ENCODE data around the gene RPH3AL. TPM values are rescaled to one million over a fixed set of nuclear protein-coding genes. Genes with fewer than 3 reads are reported as not detected.

The RPH3AL gene
- total and polyA plus RNA-seq, 2 of the 8 experiments (the other 6 are each of a cell fraction or from before 2014, with no cell fraction given) = 5.6 to 5.8 TPM

DNA sequence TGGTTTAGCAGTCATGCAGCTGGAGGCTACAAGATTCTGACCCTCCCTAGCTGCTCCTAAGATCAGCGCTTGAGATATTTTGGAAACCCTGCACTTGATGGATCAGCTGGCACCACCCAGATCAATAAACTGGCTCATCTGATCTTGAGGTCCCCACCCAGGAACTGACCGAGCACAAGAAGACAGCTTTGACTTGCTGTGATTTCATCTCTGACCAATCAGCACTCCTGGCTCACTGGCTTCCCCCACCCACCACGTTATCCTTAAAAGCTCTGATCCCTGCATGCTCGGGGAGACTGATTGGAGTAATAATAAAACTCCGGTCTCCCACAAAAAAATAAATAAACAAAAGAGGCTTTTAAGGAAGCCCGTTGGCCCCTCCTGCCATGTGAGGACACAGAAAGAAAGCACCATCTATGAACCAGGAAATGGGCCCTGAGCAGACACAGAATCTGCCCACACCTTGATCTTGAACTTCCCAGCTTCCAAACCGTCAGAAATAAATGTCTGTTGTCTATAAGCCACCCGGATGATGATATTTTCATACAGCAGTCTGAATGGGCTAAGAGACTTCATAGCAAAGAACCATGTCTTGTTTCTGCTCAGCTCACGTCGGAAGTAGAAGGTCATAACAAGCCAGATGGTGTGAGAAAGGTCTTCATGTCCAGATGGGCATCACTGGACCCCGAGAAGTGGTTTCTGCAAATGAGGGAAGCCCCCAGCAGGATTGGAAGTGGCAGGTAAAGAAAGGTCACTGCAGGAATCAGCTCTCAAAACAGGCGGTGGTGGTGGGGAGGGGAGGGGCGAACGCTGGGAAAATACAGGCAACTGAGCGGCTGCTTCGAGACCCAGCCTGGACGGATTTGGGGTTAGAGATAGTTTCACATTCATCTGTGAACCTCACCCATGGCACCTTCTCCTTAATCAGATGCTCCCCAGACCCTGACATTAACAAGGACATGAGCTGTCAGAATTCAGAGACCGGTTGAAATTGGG, 19.8 kb upstream of the RPH3AL start:
- 88% methylated on average over 18 of the region's 18 CpGs; no CpG with 5 or more reads in 1 of the 2 experiments for WGBS, 2 experiments (ENCODE audit: extremely low coverage in 1 of 2, insufficient coverage in 1 of 2, insufficient read length in 1 of 2, insufficient replicate concordance in 2 of 2, low coverage in 1 of 2, low lambda C conversion rate in 2 of 2, missing lambda C conversion rate in 1 of 2)
- TF ChIP-seq RBBP5 (IDR thresholded peaks at IDR 0.05; ENCODE audit: borderline replicate concordance, low read depth, low read length) = no peak
- no peak for TF ChIP-seq KDM5A (IDR thresholded peaks at IDR 0.05; ENCODE audit: low read length)
- no peak for TF ChIP-seq SUZ12 (IDR thresholded peaks at IDR 0.05; ENCODE audit: low read length)
- TF ChIP-seq NANOG (IDR thresholded peaks at IDR 0.05; ENCODE audit: insufficient read depth, low read depth, low read length, poor library complexity, severe bottlenecking) = no peak
- TF ChIP-seq, protein P1, sequence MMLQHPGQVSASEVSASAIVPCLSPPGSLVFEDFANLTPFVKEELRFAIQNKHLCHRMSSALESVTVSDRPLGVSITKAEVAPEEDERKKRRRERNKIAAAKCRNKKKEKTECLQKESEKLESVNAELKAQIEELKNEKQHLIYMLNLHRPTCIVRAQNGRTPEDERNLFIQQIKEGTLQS (IDR thresholded peaks at IDR 0.05; ENCODE audit: insufficient read depth, low read depth, low read length) = no peak
- TF ChIP-seq SAP30 (IDR thresholded peaks at IDR 0.05; ENCODE audit: insufficient read depth, insufficient replicate concordance, low read length) = no peak
- TF ChIP-seq EZH2 (IDR thresholded peaks at IDR 0.05; ENCODE audit: low read depth, low read length, severe bottlenecking) = no peak
- TF ChIP-seq, protein P2, sequence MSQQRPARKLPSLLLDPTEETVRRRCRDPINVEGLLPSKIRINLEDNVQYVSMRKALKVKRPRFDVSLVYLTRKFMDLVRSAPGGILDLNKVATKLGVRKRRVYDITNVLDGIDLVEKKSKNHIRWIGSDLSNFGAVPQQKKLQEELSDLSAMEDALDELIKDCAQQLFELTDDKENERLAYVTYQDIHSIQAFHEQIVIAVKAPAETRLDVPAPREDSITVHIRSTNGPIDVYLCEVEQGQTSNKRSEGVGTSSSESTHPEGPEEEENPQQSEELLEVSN (IDR thresholded peaks at IDR 0.05) = no peak
- no peak for TF ChIP-seq YY1 (IDR thresholded peaks at IDR 0.05; ENCODE audit: low read depth, low read length)

More for the DNA sequence above, 19.8 kb upstream of the RPH3AL start:
- no peak for FAIRE-seq
- no peaks in the 10 kb centered on the region for H3K79me1 ChIP-seq (ENCODE audit: low read depth, low read length)
- H3K27ac ChIP-seq (ENCODE audit: low read depth, low read length) = no peak overlapping the region
- H2BK12ac ChIP-seq (ENCODE audit: low read depth, low read length) = no peak overlapping the region
- H3K4me3 ChIP-seq (ENCODE audit: extremely low read depth in 1 of 4, insufficient read depth in 2 of 4, low read depth in 3 of 4, low read length in 4 of 4) = no peak overlapping the region
- H3K9me3 ChIP-seq (ENCODE audit: insufficient read depth in 2 of 2, low read depth in 1 of 2, low read length in 1 of 2) = peaks cover 0 to 3% of the 10 kb centered on the region in 2 experiments; a peak in 1 of 4 replicates
- H3K56ac ChIP-seq (replicated peaks; ENCODE audit: insufficient read length, low read depth, low read length) = no peak overlapping the region
- H4K20me1 ChIP-seq (replicated peaks in 1 of 2; ENCODE audit: control insufficient read depth in 1 of 2, insufficient read depth in 2 of 2, low read length in 2 of 2) = no peaks in the 10 kb centered on the region
- H4K8ac ChIP-seq (ENCODE audit: extremely low read depth, insufficient read depth, low read length) = no peak overlapping the region
- H3K79me2 ChIP-seq (ENCODE audit: control insufficient read depth in 1 of 2, insufficient read depth in 2 of 2, low read length in 2 of 2) = no peaks in the 10 kb centered on the region
- H4K5ac ChIP-seq (ENCODE audit: insufficient read length, low read depth, low read length) = no peak overlapping the region
- no peak overlapping the region for H3K4ac ChIP-seq (replicated peaks; ENCODE audit: insufficient read length, low read depth, low read length)
- no peak overlapping the region for H2BK15ac ChIP-seq (ENCODE audit: low read length)
- no peak overlapping the region for H2BK20ac ChIP-seq (ENCODE audit: low read length)
- ChIA-PET POLR2A (ENCODE audit: partially characterized antibody) (interaction anchor here (0.6 to 1.0 kb wide), 2 partner anchors 11 to 250 kb away, joined by 3 read pairs; no protein-coding TSS in a partner anchor), CTCF (ENCODE audit: partially characterized antibody) (interaction anchor here (0.5 to 1.6 kb wide), 3 partner anchors 64 to 329 kb away, joined by 3 to 5 read pairs (median 3); no protein-coding TSS in a partner anchor)
- H3K14ac ChIP-seq (ENCODE audit: insufficient read length) = no peak overlapping the region
- no peak for DNase-seq (ENCODE audit: low read depth in 1 of 2, low spot score in 2 of 2)
- no peak overlapping the region for H3K4me2 ChIP-seq (ENCODE audit: insufficient read depth in 1 of 2, low read depth in 2 of 2, low read length in 2 of 2)
- no peaks in the 10 kb centered on the region for H3K23me2 ChIP-seq (ENCODE audit: low read depth, low read length)
- no peak overlapping the region for H2AK5ac ChIP-seq (ENCODE audit: low read depth, low read length)
- no peak overlapping the region for H3K23ac ChIP-seq (ENCODE audit: insufficient read length)
- H3K36me3 ChIP-seq (ENCODE audit: control insufficient read depth in 2 of 4, insufficient read depth in 4 of 4, low read length in 3 of 4) = no peaks in the 10 kb centered on the region
- no peak overlapping the region for H4K91ac ChIP-seq (replicated peaks; ENCODE audit: insufficient read length, low read length)
- no peak overlapping the region for H2BK5ac ChIP-seq (ENCODE audit: low read depth, low read length)
- H3K9ac ChIP-seq (replicated peaks in 1 of 4; ENCODE audit: extremely low read depth in 1 of 4, low read depth in 3 of 4, low read length in 3 of 4) = no peak overlapping the region
- H2AFZ ChIP-seq (ENCODE audit: low read length) = no peak overlapping the region
- H3K4me1 ChIP-seq (replicated peaks in 1 of 4; ENCODE audit: control insufficient read depth in 3 of 4, insufficient read depth in 4 of 4, low read length in 3 of 4) = peaks cover 0 to 1% (median 0%) of the 10 kb centered on the region in 4 experiments; a peak in 2 of 7 replicates
- no peak overlapping the region for H2BK120ac ChIP-seq (replicated peaks; ENCODE audit: low read depth, low read length)
- H3K18ac ChIP-seq (ENCODE audit: extremely low read depth, low read length) = no peak overlapping the region
- no peaks in the 10 kb centered on the region for H3K27me3 ChIP-seq (replicated peaks in 1 of 4; ENCODE audit: control insufficient read depth in 3 of 4, extremely low read depth in 1 of 4, insufficient read depth in 3 of 4, low read length in 3 of 4)

Measured in H1 (cell line).